NCI-H345 treated with DMSO at 0.1 percent for 48 hours (cell line): Measurements from ENCODE around the gene SP8.

Experiments
- DNase-seq: peaks from one replicate; lab custom pipeline; 2025; ENCODE audit not compliant: unreplicated experiment; lab: John Stamatoyannopoulos, UW

Gene SP8

GRCh38 chr7:20776214-20776911 lies 10.3 kb downstream of the SP8 start:
- no peak for DNase-seq

GRCh38 chr7:20754001-20754400 lies 32.7 kb downstream of the SP8 start:
- DNase-seq, result no peak

GRCh38 chr7:20749906-20750305 lies 36.8 kb downstream of the SP8 start:
- DNase-seq, result no peak

- no peak for DNase-seq
Observed at GRCh38 chr7:20748853-20749252, 37.8 kb downstream of the SP8 start.

GRCh38 chr7:20747001-20747400 lies 39.7 kb downstream of the SP8 start:
- no peak for DNase-seq

GRCh38 chr7:20745702-20746101 lies 41.0 kb downstream of the SP8 start:
- no peak for DNase-seq

- DNase-seq, result no peak
Observed at GRCh38 chr7:20744954-20745446, 41.7 kb downstream of the SP8 start.

GRCh38 chr7:20742913-20743312 lies 43.8 kb downstream of the SP8 start:
- no peak for DNase-seq

GRCh38 chr7:20741801-20742200 lies 44.9 kb downstream of the SP8 start:
- no peak for DNase-seq

GRCh38 chr7:20738518-20739481 lies 47.9 kb downstream of the SP8 start:
- no peak for DNase-seq

GRCh38 chr7:20737840-20738448 lies 48.7 kb downstream of the SP8 start:
- DNase-seq, result no peak

GRCh38 chr7:20735346-20736065 lies 51.2 kb downstream of the SP8 start:
- no peak for DNase-seq
